ENCODE data around the gene CAMK2N1. TPM values are rescaled to one million over a fixed set of nuclear protein-coding genes. Genes with fewer than 3 reads are reported as not detected.

Gene CAMK2N1
- total RNA-seq = 100 to 1,000 TPM in 1 of 4 donors, 10 to 100 TPM in 3; 74.3 to 126 (median 85.9) TPM

DNA sequence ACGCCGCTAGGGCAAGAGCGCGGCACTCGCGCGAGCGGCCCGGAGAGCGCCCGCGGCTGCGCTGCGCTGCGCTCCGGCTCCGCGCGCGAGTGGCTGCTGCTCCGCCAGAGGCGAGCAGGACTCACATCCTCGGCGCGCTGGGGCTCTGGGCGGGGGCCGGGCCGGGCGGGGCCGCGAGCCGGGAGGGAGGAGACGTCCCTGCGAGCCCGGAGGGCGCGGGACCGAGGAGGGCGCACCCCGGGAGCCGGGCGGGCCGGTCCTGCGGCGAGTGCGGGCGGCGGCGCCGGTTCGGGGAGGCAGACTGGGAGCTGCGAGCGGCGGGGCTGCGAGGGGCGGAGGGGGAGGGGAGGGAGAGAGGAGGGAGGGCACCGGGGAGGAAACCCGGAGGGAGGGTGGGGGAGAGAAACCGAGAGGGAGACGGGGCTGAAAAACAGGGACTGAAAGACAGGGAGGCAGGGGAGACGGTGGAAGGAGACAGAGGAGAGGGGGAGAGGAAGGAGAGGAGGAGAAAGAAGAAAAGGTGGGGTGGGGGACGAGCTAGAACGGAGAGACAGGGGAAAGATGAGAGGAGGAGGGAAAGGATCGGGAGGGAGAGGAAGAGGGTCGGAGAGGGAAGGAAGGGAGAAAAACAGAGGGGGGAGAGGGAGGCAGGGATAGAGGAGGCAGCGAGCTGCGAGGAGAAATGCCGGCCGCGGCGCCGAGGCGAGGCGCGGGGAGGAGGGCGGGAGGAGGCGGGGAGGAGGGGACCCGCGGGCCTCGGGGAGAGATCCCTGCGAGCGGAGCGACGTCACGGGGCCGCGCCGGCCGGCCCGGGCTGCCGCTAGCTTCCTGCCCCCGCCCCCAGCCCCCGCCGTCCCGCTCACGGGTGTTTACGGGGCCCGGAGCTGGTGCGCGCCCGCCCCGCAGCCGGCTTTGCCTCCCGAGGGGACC lies at the start of gene CAMK2N1:
Gene CAMK2N1, minus strand, starts transcription at position 684 of the 930 bp plus-strand sequence. CDS start 831 bp downstream, outside the sequence.
- Histone ChIP-seq H3K27ac (peak within 1 kb of the TSS; percentile 91 to 95 (median 93)), H3K4me1 (peaks cover 10 to 47% (median 39%) of the 10 kb centered on the region in 4 donors), H3K36me3 (no peaks in the 10 kb centered on the region), H3K4me3 (peak within 1 kb of the TSS; percentile 56 to 86 (median 74)), H3K9me3 (no peaks in the 10 kb centered on the region), H3K27me3 (peaks cover 9% of the 10 kb centered on the region)
- intact Hi-C loops (cut with DNase I; ENCODE audit: low total_unique reads) = no loop called here
- peak; percentile 86 for DNase-seq
- 0 to 1% methylated on average over 2 to 65 of the region's 104 CpGs for WGBS, 2 donors (ENCODE audit: low coverage in 1 of 2)
- TF ChIP-seq POLR2A (IDR thresholded peaks at IDR 0.05) (peak; percentile 76), CTCF (IDR thresholded peaks at IDR 0.05) (no peak), POLR2AphosphoS5 (IDR thresholded peaks at IDR 0.05) (peak in 2 of 3 donors; percentile 74 to 86), EP300 (IDR thresholded peaks at IDR 0.05; ENCODE audit: low read depth) (no peak)
- in situ Hi-C loops (cut with MboI; ENCODE audit: low pct_ligation_motif_present in 1 of 4, low pct_unique_long_range_greater_than_20kb in 1 of 4, low sequenced_read_pairs in 3 of 4) = no loop called here

DNA sequence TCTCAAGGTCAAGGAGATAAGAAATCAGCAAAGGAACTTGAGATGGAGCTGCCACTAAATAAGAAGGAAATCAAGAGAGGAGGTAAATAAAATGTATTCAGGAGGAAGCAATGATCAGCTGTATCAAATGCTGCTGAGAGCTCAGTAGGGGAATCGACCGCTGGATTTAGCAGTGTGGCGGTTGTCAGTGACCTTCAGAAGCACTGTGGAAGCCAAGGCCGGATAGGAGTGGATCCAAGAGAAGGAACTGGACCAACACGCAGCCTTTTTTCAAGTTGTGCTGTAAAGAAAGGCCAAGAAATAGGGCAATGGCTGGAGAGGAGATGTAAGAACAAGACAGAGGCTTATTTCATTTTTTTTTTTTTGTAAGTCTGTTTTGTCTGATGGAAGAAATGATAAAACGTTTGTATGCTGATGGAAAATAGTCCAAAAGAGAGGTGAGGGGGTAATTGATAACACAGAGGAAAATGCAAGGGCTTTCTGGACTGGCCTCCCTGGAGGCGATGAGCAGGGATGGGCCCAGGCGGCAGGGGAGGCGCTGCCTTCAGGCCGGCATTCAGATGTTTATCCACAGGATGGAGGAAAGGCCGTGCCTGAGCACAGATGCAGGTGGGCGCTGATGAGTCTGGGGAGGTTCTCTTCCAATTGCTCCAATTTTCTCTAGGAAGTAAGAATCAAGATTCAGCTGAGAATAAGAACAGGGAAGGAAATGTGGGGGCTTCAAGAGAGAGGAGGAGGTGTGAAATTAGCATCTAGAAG lies 48.8 kb upstream of the CAMK2N1 start:
- Histone ChIP-seq H3K36me3 (no peaks in the 10 kb centered on the region), H3K27ac (no peak overlapping the region), H3K9me3 (no peaks in the 10 kb centered on the region), H3K27me3 (peaks cover 49% of the 10 kb centered on the region), H3K4me1 (no peaks in the 10 kb centered on the region), H3K4me3 (no peak overlapping the region)
- 62 to 63% methylated on average over 8 to 12 of the region's 12 CpGs for WGBS, 2 donors (ENCODE audit: low coverage in 1 of 2)
- no peak for TF ChIP-seq POLR2AphosphoS5 (IDR thresholded peaks at IDR 0.05)
- no peak for TF ChIP-seq POLR2A (IDR thresholded peaks at IDR 0.05)
- TF ChIP-seq CTCF (IDR thresholded peaks at IDR 0.05) = no peak
- TF ChIP-seq EP300 (IDR thresholded peaks at IDR 0.05; ENCODE audit: low read depth) = no peak
- in situ Hi-C loops (cut with MboI; ENCODE audit: low pct_ligation_motif_present in 1 of 4, low pct_unique_long_range_greater_than_20kb in 1 of 4, low sequenced_read_pairs in 3 of 4) (loop anchor here in 1 of 4 donors (25.0 kb wide), 1 partner anchor 677 kb away; no protein-coding TSS in a partner anchor), intact Hi-C loops (cut with DNase I; ENCODE audit: low total_unique reads) (no loop called here)
- no peak for DNase-seq

DNA sequence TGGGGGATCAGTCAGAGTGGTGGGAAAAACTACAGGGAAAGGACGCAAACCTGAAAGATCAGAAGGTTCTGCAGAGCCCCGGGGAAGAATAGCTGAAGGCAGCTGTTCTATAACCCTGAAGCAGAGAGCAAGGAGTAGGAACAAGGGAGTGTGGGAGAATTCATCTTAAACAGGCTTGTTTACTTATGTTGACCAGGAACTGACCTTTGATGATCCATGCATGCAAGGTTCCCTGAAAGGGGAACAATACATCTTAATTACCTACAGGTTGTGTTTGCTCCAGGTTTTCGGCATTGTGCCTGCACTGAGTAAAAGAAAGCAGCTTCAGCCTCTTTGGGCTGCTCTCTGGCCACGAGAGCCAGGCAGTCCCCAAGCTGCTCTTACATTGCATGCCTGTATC lies 47.6 kb upstream of the CAMK2N1 start:
- Histone ChIP-seq H3K27ac (no peak overlapping the region), H3K9me3 (no peaks in the 10 kb centered on the region), H3K36me3 (no peaks in the 10 kb centered on the region), H3K4me1 (no peaks in the 10 kb centered on the region), H3K27me3 (peaks cover 61% of the 10 kb centered on the region), H3K4me3 (no peak overlapping the region)
- TF ChIP-seq CTCF (IDR thresholded peaks at IDR 0.05) (no peak), POLR2A (IDR thresholded peaks at IDR 0.05) (no peak), POLR2AphosphoS5 (IDR thresholded peaks at IDR 0.05) (no peak)
- no peak for DNase-seq
- in situ Hi-C loops (cut with MboI; ENCODE audit: low pct_ligation_motif_present in 1 of 4, low pct_unique_long_range_greater_than_20kb in 1 of 4, low sequenced_read_pairs in 3 of 4) (loop anchor here in 1 of 4 donors (25.0 kb wide), 1 partner anchor 679 kb away; no protein-coding TSS in a partner anchor), intact Hi-C loops (cut with DNase I; ENCODE audit: low total_unique reads) (no loop called here)
- WGBS, 2 donors (ENCODE audit: low coverage in 1 of 2) = 56 to 64% methylated on average over 2 to 4 of the region's 4 CpGs

GRCh38 chr1:20530901-20531300 lies 44.9 kb upstream of the CAMK2N1 start:
- no peaks in the 10 kb centered on the region for H3K9me3 ChIP-seq
- in situ Hi-C loops (cut with MboI; ENCODE audit: low pct_ligation_motif_present in 1 of 4, low pct_unique_long_range_greater_than_20kb in 1 of 4, low sequenced_read_pairs in 3 of 4) = loop anchor here in 1 of 4 donors (25.0 kb wide), 1 partner anchor 681 kb away; no protein-coding TSS in a partner anchor
- H3K4me1 ChIP-seq = no peaks in the 10 kb centered on the region
- no peaks in the 10 kb centered on the region for H3K36me3 ChIP-seq
- 76 to 90% methylated on average over 2 to 6 of the region's 6 CpGs for whole genome bisulfite sequencing, 2 donors (ENCODE audit: low coverage in 1 of 2)
- no peak overlapping the region for H3K27ac ChIP-seq
- intact Hi-C loops (cut with DNase I; ENCODE audit: low total_unique reads) = no loop called here
- TF ChIP-seq POLR2A (IDR thresholded peaks at IDR 0.05) (no peak), EP300 (IDR thresholded peaks at IDR 0.05; ENCODE audit: low read depth) (no peak), POLR2AphosphoS5 (IDR thresholded peaks at IDR 0.05) (no peak), CTCF (IDR thresholded peaks at IDR 0.05) (no peak)
- no peak for DNase-seq
- H3K4me3 ChIP-seq = no peak overlapping the region
- H3K27me3 ChIP-seq = peaks cover 65% of the 10 kb centered on the region

Data from transverse colon (tissue), 4 donors.